Adrenal gland (tissue), 5 donors: ENCODE results near the gene NOS1.

ENCODE experiments used
- CTCF ChIP-seq, 6 experiments: fragments of 450-650 bp in 4 of 6; fragments of 200-600 bp in 2 of 6; sonication (generic) in 1 of 6; IDR thresholded peaks; 1 replicate in 5 of 6; 2 replicates in 1 of 6; pipeline versions ENCODE4 v1.5.1 to v1.8.0; 2016 to 2021; ENCODE audit warnings: antibody characterized with exemption in 6 of 6, mild to moderate bottlenecking in 2 of 6, moderate library complexity in 1 of 6
- POLR2A ChIP-seq, 2 donors: fragments of 450-650 bp; IDR thresholded peaks; one replicate each; pipeline ENCODE4 v1.6.1; 2017; ENCODE audit warnings: antibody characterized with exemption in 2 of 2, mild to moderate bottlenecking in 2 of 2, moderate library complexity in 1 of 2
- donor health status: DM: no; HTN: no; CAD: no.

- TF ChIP-seq CTCF (IDR thresholded peaks at IDR 0.05) (no peak), POLR2A (IDR thresholded peaks at IDR 0.05) (no peak)
Observed at GRCh38 chr12:117240081-117240755, 121.2 kb downstream of the NOS1 start.
